Measurements from ENCODE around the gene TIGD4. TPM values are rescaled to one million over a fixed set of nuclear protein-coding genes. Genes with fewer than 3 reads are reported as not detected.
A peak's percentile ranks its signal among the peaks of the same experiment; 100 is the strongest.

The TIGD4 gene
- total and polyA plus RNA-seq, 2 of the 13 experiments (the other 11 are each of a cell fraction or from before 2014, with no cell fraction given), result 0.15 to 0.62 TPM

GRCh38 chr4:152807294-152807829 is 27.8 kb upstream of the TIGD4 start:
- FAIRE-seq (no peak), DNase-seq (ENCODE audit: low spot score) (no peak), ATAC-seq (no peak)
- Histone ChIP-seq H4K20me1 (ENCODE audit: insufficient read depth, low read length) (peaks cover 10% of the 10 kb centered on the region), H3K79me2 (ENCODE audit: insufficient read depth, low read length) (peaks cover 39% of the 10 kb centered on the region), H3K9me3 (ENCODE audit: low read length) (no peaks in the 10 kb centered on the region), H2AFZ (ENCODE audit: low read length) (no peak overlapping the region), H3K27me3 (ENCODE audit: control insufficient read depth in 1 of 2, insufficient read depth in 2 of 2, low read length in 2 of 2) (no peaks in the 10 kb centered on the region), H3K4me3 (replicated peaks in 1 of 3; ENCODE audit: insufficient read depth in 1 of 3, low read depth in 2 of 3, low read length in 3 of 3) (no peak overlapping the region), H3K36me3 (replicated peaks in 1 of 2; ENCODE audit: control insufficient read depth in 1 of 2, insufficient read depth in 2 of 2, low read length in 2 of 2) (no peaks in the 10 kb centered on the region; a peak in 1 of 5 replicates), H3K4me1 (ENCODE audit: insufficient read depth, low read length) (peaks cover 65% of the 10 kb centered on the region), H3K4me2 (ENCODE audit: low read depth, low read length) (no peak overlapping the region), H3K9ac (ENCODE audit: insufficient read depth, low read depth, low read length) (no peak overlapping the region), H3K27ac (ENCODE audit: extremely low read length, insufficient read depth, low read length) (no peak overlapping the region)
- ChIA-PET CTCF (ENCODE audit: low intra/inter-chr PET ratio, low total read pairs) (no interaction called here), POLR2A (no interaction called here)
- no peak for TF ChIP-seq FOXJ3 (CRISPR knock-in tag; IDR thresholded peaks at IDR 0.05; ENCODE audit: borderline replicate concordance)
- TF ChIP-seq PCBP1 (IDR thresholded peaks at IDR 0.05; ENCODE audit: borderline replicate concordance, low read depth, low read length), result no peak
- in situ Hi-C loops (cut with HindIII; ENCODE audit: extremely low pct_ligation_motif_present, low pct_unique_long_range_greater_than_20kb), result no loop called here
- 94% methylated on average over 3 of the region's 3 CpGs for WGBS (ENCODE audit: low lambda C conversion rate)
- BruUV-seq (replicated peaks), result no TSS peak
- intact Hi-C loops (cut with micrococcal nuclease; ENCODE audit: unreplicated experiment), result no loop called here

GRCh38 chr4:152806501-152807125 is 27.1 kb upstream of the TIGD4 start:
- peaks cover 57% of the 10 kb centered on the region for H3K4me1 ChIP-seq (ENCODE audit: insufficient read depth, low read length)
- WGBS (ENCODE audit: low lambda C conversion rate), result 78% methylated on average over 3 of the region's 3 CpGs
- no peak overlapping the region for H3K27ac ChIP-seq (ENCODE audit: extremely low read length, insufficient read depth, low read length)
- H3K27me3 ChIP-seq (ENCODE audit: control insufficient read depth in 1 of 2, insufficient read depth in 2 of 2, low read length in 2 of 2), result no peaks in the 10 kb centered on the region
- no peak overlapping the region for H3K4me2 ChIP-seq (ENCODE audit: low read depth, low read length)
- H3K36me3 ChIP-seq (replicated peaks in 1 of 2; ENCODE audit: control insufficient read depth in 1 of 2, insufficient read depth in 2 of 2, low read length in 2 of 2), result no peaks in the 10 kb centered on the region; a peak in 1 of 5 replicates
- in situ Hi-C loops (cut with HindIII; ENCODE audit: extremely low pct_ligation_motif_present, low pct_unique_long_range_greater_than_20kb) (no loop called here), intact Hi-C loops (cut with micrococcal nuclease; ENCODE audit: unreplicated experiment) (no loop called here)
- no peak overlapping the region for H2AFZ ChIP-seq (ENCODE audit: low read length)
- FAIRE-seq, result no peak
- H3K9me3 ChIP-seq (ENCODE audit: low read length), result no peaks in the 10 kb centered on the region
- H3K9ac ChIP-seq (ENCODE audit: insufficient read depth, low read depth, low read length), result no peak overlapping the region
- H3K4me3 ChIP-seq (replicated peaks in 1 of 3; ENCODE audit: insufficient read depth in 1 of 3, low read depth in 2 of 3, low read length in 3 of 3), result no peak overlapping the region
- peak; percentile 53; the same call in 1 of the 3 replicates for ATAC-seq
- DNase-seq (ENCODE audit: low spot score), result peak; percentile 34
- POLR2A ChIA-PET, result no interaction called here
- CTCF ChIA-PET (ENCODE audit: low intra/inter-chr PET ratio, low total read pairs), result no interaction called here
- H3K79me2 ChIP-seq (ENCODE audit: insufficient read depth, low read length), result peaks cover 34% of the 10 kb centered on the region
- no TSS peak for BruUV-seq (replicated peaks)
- H4K20me1 ChIP-seq (ENCODE audit: insufficient read depth, low read length), result peaks cover 10% of the 10 kb centered on the region
- TF ChIP-seq ZNF615 (CRISPR knock-in tag; IDR thresholded peaks at IDR 0.05; ENCODE audit: borderline replicate concordance) (no peak), ZNF781 (CRISPR knock-in tag; IDR thresholded peaks at IDR 0.05; ENCODE audit: borderline replicate concordance, not compliant biosample characterization) (no peak), ARNT (IDR thresholded peaks at IDR 0.05) (no peak), ZNF7 (CRISPR knock-in tag; IDR thresholded peaks at IDR 0.05) (no peak), ZFP90 (CRISPR knock-in tag; IDR thresholded peaks at IDR 0.05; ENCODE audit: borderline replicate concordance) (peak; percentile 83; the same call in 1 of the 2 replicates), TCF7L2 (IDR thresholded peaks at IDR 0.05; ENCODE audit: low read depth, low read length) (no peak), CCAR2 (optimal IDR thresholded peaks at IDR 0.05; ENCODE audit: low read depth, low read length) (no peak), ZFP62 (CRISPR knock-in tag; IDR thresholded peaks at IDR 0.05) (no peak), ZNF354B (CRISPR knock-in tag; IDR thresholded peaks at IDR 0.05) (no peak), REST (IDR thresholded peaks at IDR 0.05; ENCODE audit: borderline replicate concordance in 1 of 2, low read depth in 1 of 2, low read length in 2 of 2) (no peak), SIN3A (IDR thresholded peaks at IDR 0.05; ENCODE audit: borderline replicate concordance, low read depth, low read length) (no peak)
